Esophagus squamous epithelium (tissue), 5 donors: Measurements from ENCODE around the gene CXCL9. TPM values are rescaled to one million over a fixed set of nuclear protein-coding genes. Genes with fewer than 3 reads are reported as not detected.

Source experiments
- DNase-seq: peaks from one replicate; lab custom pipeline; 2025; lab: John Stamatoyannopoulos, UW
- H3K27ac ChIP-seq, 4 donors: fragments of 200-600 bp; sonication (generic); one replicate each; pipeline ENCODE4 v1.5.1; 2016 to 2019; ENCODE audit warnings: mild to moderate bottlenecking in 1 of 4
- H3K27me3 ChIP-seq, 4 donors: fragments of 200-600 bp; sonication (generic); 1 replicate in 3 of 4; 2 replicates in 1 of 4; pipeline versions ENCODE4 v1.5.1 to v1.6.0; 2017 to 2021; ENCODE audit warnings: antibody characterized with exemption in 1 of 4
- H3K36me3 ChIP-seq, 3 donors: fragments of 200-600 bp; sonication (generic); one replicate each; pipeline ENCODE4 v1.5.1; 2016 to 2019
- H3K4me1 ChIP-seq, 3 donors: fragments of 200-600 bp; sonication (generic); one replicate each; pipeline ENCODE4 v1.5.1; 2017 to 2019
- H3K4me3 ChIP-seq, 4 donors: fragments of 200-600 bp; sonication (generic); 1 replicate in 3 of 4; 2 replicates in 1 of 4; pipeline ENCODE4 v1.5.1; 2016 to 2019; ENCODE audit warnings: mild to moderate bottlenecking in 2 of 4, moderate library complexity in 1 of 4
- H3K9me3 ChIP-seq, 3 donors: fragments of 200-600 bp; sonication (generic); one replicate each; pipeline ENCODE4 v1.5.1; 2016 to 2019
- CTCF ChIP-seq, 6 experiments: fragments of 450-650 bp in 4 of 6; fragments of 200-600 bp in 2 of 6; sonication (generic) in 2 of 6; IDR thresholded peaks; one replicate each; pipeline ENCODE4 v1.5.1; 2016 to 2019; ENCODE audit warnings: antibody characterized with exemption in 6 of 6, mild to moderate bottlenecking in 4 of 6, moderate library complexity in 4 of 6
- POLR2A ChIP-seq, 4 donors: fragments of 450-650 bp; IDR thresholded peaks; one replicate each; pipeline ENCODE4 v1.6.1; 2017; ENCODE audit warnings: antibody characterized with exemption in 4 of 4, mild to moderate bottlenecking in 4 of 4, moderate library complexity in 3 of 4
- WGBS, 2 donors: methylation state at CpG; one replicate each; pipeline ENCODE4 v1.1.5; 2018; 5-methylcytosine and 5-hydroxymethylcytosine counted together
- intact Hi-C: fragments of 100-400 bp; cut with DNase I; formaldehyde crosslinking; loops from one replicate; pipeline ENCODE4 v1.15.0; 2022
- total RNA-seq, 4 donors: library from RNA; depleted of rRNA; stranded (reverse); fragments of >200 nt; gene quantifications; one replicate each; pipeline ENCODE4 v1.1.0, GENCODE V29; 2016
- donor health status: DM: yes; HTN: yes; CAD: no.

Gene CXCL9
- total RNA-seq, 4 donors from 2014 or later = 0.11 to 5.6 (median 0.19) TPM; not detected in 1

GRCh38 chr4:76011700-76012387, 4.5 kb upstream of the CXCL9 start:
- Histone ChIP-seq H3K27me3 (no peaks in the 10 kb centered on the region), H3K36me3 (no peaks in the 10 kb centered on the region), H3K27ac (peak overlapping the region; percentile 6 to 74 (median 65)), H3K9me3 (no peaks in the 10 kb centered on the region), H3K4me3 (peak overlapping the region in 3 of 4 donors; percentile 20 to 48 (median 20)), H3K4me1 (peaks cover 6 to 20% (median 13%) of the 10 kb centered on the region in 3 donors)
- TF ChIP-seq POLR2A (IDR thresholded peaks at IDR 0.05) (no peak), CTCF (IDR thresholded peaks at IDR 0.05) (no peak)
- intact Hi-C loops = no loop called here
- WGBS, 2 donors = 13 to 15% methylated on average over 10 to 13 of the region's 13 CpGs
- no peak for DNase-seq

- H3K4me1 ChIP-seq = peaks cover 6 to 20% (median 13%) of the 10 kb centered on the region in 3 donors
- H3K27me3 ChIP-seq = no peaks in the 10 kb centered on the region
- H3K4me3 ChIP-seq = peak overlapping the region in 1 of 4 donors; percentile 20
- no peak for DNase-seq
- no peaks in the 10 kb centered on the region for H3K36me3 ChIP-seq
- 90 to 91% methylated on average over 2 to 9 of the region's 31 CpGs for WGBS, 2 donors
- peak overlapping the region in 3 of 4 donors; percentile 64 to 74 (median 66) for H3K27ac ChIP-seq
- intact Hi-C loops = no loop called here
- no peaks in the 10 kb centered on the region for H3K9me3 ChIP-seq
- TF ChIP-seq CTCF (IDR thresholded peaks at IDR 0.05) (no peak), POLR2A (IDR thresholded peaks at IDR 0.05) (no peak)
These were observed 3.8 kb upstream of the CXCL9 start for GRCh38 chr4:76011018-76011670.

- intact Hi-C loops = no loop called here
- Histone ChIP-seq H3K36me3 (no peaks in the 10 kb centered on the region), H3K4me1 (peaks cover 6 to 20% (median 13%) of the 10 kb centered on the region in 3 donors), H3K4me3 (no peak overlapping the region), H3K27ac (no peak overlapping the region), H3K9me3 (no peaks in the 10 kb centered on the region), H3K27me3 (no peaks in the 10 kb centered on the region)
- DNase-seq = no peak
- WGBS, 2 donors = 95 to 96% methylated on average over 13 of the region's 13 CpGs
- no peak for TF ChIP-seq POLR2A (IDR thresholded peaks at IDR 0.05)
- TF ChIP-seq CTCF (IDR thresholded peaks at IDR 0.05) = no peak
These were observed 3.3 kb upstream of the CXCL9 start for GRCh38 chr4:76010576-76010975.

GRCh38 chr4:76009311-76009710, 2.0 kb upstream of the CXCL9 start:
- 87 to 88% methylated on average over 5 of the region's 5 CpGs for WGBS, 2 donors
- intact Hi-C loops = no loop called here
- H3K27ac ChIP-seq = no peak overlapping the region

More at GRCh38 chr4:76009311-76009710, 2.0 kb upstream of the CXCL9 start:
- DNase-seq = no peak
- Histone ChIP-seq H3K4me3 (no peak overlapping the region), H3K4me1 (peaks cover 6 to 20% (median 13%) of the 10 kb centered on the region in 3 donors), H3K36me3 (no peaks in the 10 kb centered on the region), H3K27me3 (no peaks in the 10 kb centered on the region), H3K9me3 (no peaks in the 10 kb centered on the region)
- TF ChIP-seq CTCF (IDR thresholded peaks at IDR 0.05) (no peak), POLR2A (IDR thresholded peaks at IDR 0.05) (no peak)
